Calu3 (cell line): ENCODE results near the gene MRPL18. TPM values are rescaled to one million over a fixed set of nuclear protein-coding genes. Genes with fewer than 3 reads are reported as not detected.

Experiments
- BruUV-seq: library from RNA; stranded (reverse); fragments of 400-500 nt; replicated peaks from 2 replicates; lab custom pipeline; 2021; lab: Mats Ljungman, UMichigan
- CTCF ChIA-PET: fragments of 300-600 bp; sonication (Branson Sonifier 250); formaldehyde crosslinking; loops from one replicate; lab custom pipeline; 2022; ENCODE audit warnings: antibody characterized with exemption; lab: Charles Lee
- DNase-seq: peaks from one replicate; pipeline ENCODE4 v3.0.0; 2022
- H3K27ac Mint-ChIP-seq: one replicate; pipeline ENCODE4 v1.8.0; 2022; ENCODE audit warnings: mixed read lengths; ENCODE audit not compliant: unreplicated experiment
- H3K27me3 Mint-ChIP-seq: one replicate; pipeline ENCODE4 v1.8.0; 2022; ENCODE audit warnings: mixed read lengths; ENCODE audit not compliant: unreplicated experiment
- H3K36me3 Mint-ChIP-seq: one replicate; pipeline ENCODE4 v1.8.0; 2022; ENCODE audit warnings: mild to moderate bottlenecking, moderate library complexity, mixed read lengths; ENCODE audit not compliant: insufficient read depth, unreplicated experiment
- H3K4me1 Mint-ChIP-seq: one replicate; pipeline ENCODE4 v1.8.0; 2022; ENCODE audit warnings: mild to moderate bottlenecking, low read depth, mixed read lengths; ENCODE audit not compliant: unreplicated experiment
- H3K4me3 Mint-ChIP-seq: one replicate; pipeline ENCODE4 v1.8.0; 2022; ENCODE audit warnings: mild to moderate bottlenecking, low read depth, moderate library complexity, mixed read lengths; ENCODE audit not compliant: unreplicated experiment
- H3K9me3 Mint-ChIP-seq: one replicate; pipeline ENCODE4 v1.8.0; 2022; ENCODE audit warnings: low read depth, mixed read lengths; ENCODE audit not compliant: unreplicated experiment
- CTCF ChIP-seq: fragments of 200-600 bp; IDR thresholded peaks from one replicate; pipeline ENCODE4 v1.8.0; 2022; ENCODE audit warnings: antibody characterized with exemption; ENCODE audit not compliant: unreplicated experiment
- intact Hi-C: fragments of 100-400 bp; cut with micrococcal nuclease; formaldehyde crosslinking; loops from one replicate; pipeline ENCODE4 v1.10.0; 2022; ENCODE audit not compliant: unreplicated experiment
- total RNA-seq: library from RNA; stranded (reverse); gene quantifications from 2 replicates; pipeline ENCODE4 v1.2.3, GENCODE V29; 2022

MRPL18 gene
- total RNA-seq, 1 experiment from 2014 or later: 86.6 TPM

GRCh38 chr6:159844737-159845645, 54.7 kb downstream of the MRPL18 start:
- no peaks in the 10 kb centered on the region for H3K27me3 Mint-ChIP-seq
- intact Hi-C loops: no loop called here
- no TSS peak for BruUV-seq
- H3K36me3 Mint-ChIP-seq: no peaks in the 10 kb centered on the region
- H3K9me3 Mint-ChIP-seq: peaks cover 3% of the 10 kb centered on the region
- CTCF ChIA-PET: no interaction called here
- H3K4me1 Mint-ChIP-seq: peaks cover 6% of the 10 kb centered on the region
- DNase-seq: no peak
- no peak overlapping the region for H3K4me3 Mint-ChIP-seq
- H3K27ac Mint-ChIP-seq: no peak overlapping the region
- TF ChIP-seq CTCF: no peak

Other genes with a start within 250 kb of the MRPL18 start
- 143 and 202 TPM in 2 replicates for gene SOD2, start 97.2 kb upstream of the MRPL18 start, total RNA-seq
- gene WTAP, start 63.0 kb upstream of the MRPL18 start, total RNA-seq: 91.8 and 103 TPM in 2 replicates
- 92.3 and 108 TPM in 2 replicates for gene ACAT2, start 28.4 kb upstream of the MRPL18 start, total RNA-seq
- gene TCP1, start 865 bp upstream of the MRPL18 start, total RNA-seq: 311 and 357 TPM in 2 replicates
- 0.52 and 0.71 TPM in 2 replicates for gene PNLDC1, start 9.8 kb downstream of the MRPL18 start, total RNA-seq
- gene MAS1, start 100.5 kb downstream of the MRPL18 start, total RNA-seq: not detected in 2 replicates
- gene IGF2R, start 178.6 kb downstream of the MRPL18 start, total RNA-seq: 109 and 127 TPM in 2 replicates